ENCODE data around the gene C11orf24. TPM values are rescaled to one million over a fixed set of nuclear protein-coding genes. Genes with fewer than 3 reads are reported as not detected.
"Not testable (repeated sequence)": the region's sequence is repeated elsewhere in the genome, so short reads cannot be mapped to it uniquely, and the experiment has no call there.

C11orf24 gene
- total RNA-seq, 4 donors from 2014 or later: 79.2 to 198 (median 183) TPM

- TF ChIP-seq POLR2A (IDR thresholded peaks at IDR 0.05) (no peak), CTCF (IDR thresholded peaks at IDR 0.05) (no peak)
- no peaks in the 10 kb centered on the region for H3K27me3 ChIP-seq
- no peak overlapping the region for H3K4me3 ChIP-seq
- peak overlapping the region in 3 of 4 donors; percentile 64 to 81 (median 79) for H3K27ac ChIP-seq
- peak in 1 of 3 donors; percentile 52 for DNase-seq
- no peaks in the 10 kb centered on the region for H3K36me3 ChIP-seq
- H3K9me3 ChIP-seq: no peaks in the 10 kb centered on the region
- H3K4me1 ChIP-seq: peaks cover 0 to 34% (median 10%) of the 10 kb centered on the region in 4 donors
Measured at GRCh38 chr11:68302256-68302655, 30.5 kb upstream of the C11orf24 start.

GRCh38 chr11:68300076-68300830, 28.5 kb upstream of the C11orf24 start:
- H3K4me1 ChIP-seq: peaks cover 0 to 43% (median 10%) of the 10 kb centered on the region in 4 donors
- H3K27me3 ChIP-seq: no peaks in the 10 kb centered on the region
- no peaks in the 10 kb centered on the region for H3K36me3 ChIP-seq
- no peak for TF ChIP-seq POLR2A (IDR thresholded peaks at IDR 0.05)
- TF ChIP-seq CTCF (IDR thresholded peaks at IDR 0.05): no peak
- no peak for DNase-seq
- no peak overlapping the region for H3K27ac ChIP-seq
- no peaks in the 10 kb centered on the region for H3K9me3 ChIP-seq
- no peak overlapping the region for H3K4me3 ChIP-seq

DNA sequence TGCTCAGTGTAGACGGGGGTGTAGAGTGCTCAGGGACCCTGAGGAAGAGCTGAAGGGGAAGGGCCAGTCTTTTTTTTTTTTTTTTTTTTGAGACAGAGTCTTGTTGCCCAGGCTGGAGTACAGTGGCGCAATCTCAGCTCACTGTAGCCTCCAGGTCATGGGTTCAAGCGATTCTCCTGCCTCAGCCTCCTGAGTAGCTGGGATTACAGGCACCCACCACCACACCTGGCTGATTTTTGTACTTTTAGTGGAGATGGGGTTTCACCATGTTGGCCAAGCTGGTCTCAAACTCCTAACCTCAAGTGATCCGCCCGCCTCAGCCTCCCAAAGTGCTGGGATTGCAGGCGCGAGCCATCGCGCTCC, 27.7 kb upstream of the C11orf24 start:
- Histone ChIP-seq H3K27ac (peak overlapping the region in 3 of 4 donors; percentile 70 to 94 (median 90)), H3K4me1 (peaks cover 0 to 43% (median 10%) of the 10 kb centered on the region in 4 donors)
- H3K9me3 ChIP-seq, H3K27me3 ChIP-seq, H3K4me3 ChIP-seq, DNase-seq, H3K36me3 ChIP-seq: not testable (repeated sequence)

DNA sequence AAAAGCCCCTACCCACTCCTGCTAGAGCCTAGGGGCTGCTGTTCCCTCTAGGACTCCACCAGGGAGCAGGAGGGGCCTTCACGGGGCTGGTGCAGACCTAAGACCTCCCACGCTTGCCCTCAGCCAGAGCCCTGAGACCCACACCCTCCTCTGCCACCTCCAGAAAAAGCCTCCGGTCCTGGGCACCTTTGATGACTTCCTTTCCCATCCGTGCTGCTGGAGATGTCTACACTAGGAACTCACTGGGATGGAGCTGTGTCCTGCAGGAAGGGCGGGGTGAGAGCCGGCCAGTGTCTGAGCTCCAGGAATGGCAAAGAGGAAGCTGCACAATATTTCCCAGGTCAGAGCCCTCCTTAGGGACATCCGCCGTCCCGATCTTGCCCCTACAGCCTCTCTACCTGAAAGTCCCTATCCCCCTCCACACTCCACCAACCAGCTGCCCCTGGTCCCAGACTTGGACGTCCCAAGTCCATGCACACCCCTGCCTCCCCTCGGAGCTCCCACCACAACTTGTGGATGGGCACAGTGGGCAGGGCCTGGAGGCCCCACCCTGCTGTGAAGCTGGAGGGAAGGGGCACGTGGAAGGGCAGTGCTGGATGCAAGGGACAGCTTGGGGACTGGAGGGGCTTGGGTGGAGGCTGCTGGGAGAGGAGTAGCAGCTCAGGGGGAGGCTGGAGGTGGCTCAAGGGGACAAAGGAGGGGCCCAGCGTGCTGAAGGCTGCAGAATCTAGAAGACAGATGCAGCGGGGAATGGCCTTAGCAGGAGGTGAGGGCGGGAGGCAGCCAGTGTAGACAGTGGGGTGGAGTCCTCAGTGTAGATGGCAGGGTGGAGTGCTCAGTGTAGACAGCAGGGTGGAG, 27.1 kb upstream of the C11orf24 start:
- H3K27me3 ChIP-seq: no peaks in the 10 kb centered on the region
- H3K27ac ChIP-seq: peak overlapping the region in 3 of 4 donors; percentile 70 to 94 (median 90)
- TF ChIP-seq CTCF (IDR thresholded peaks at IDR 0.05) (no peak), POLR2A (IDR thresholded peaks at IDR 0.05) (no peak)
- DNase-seq: peak in 2 of 3 donors; percentile 57 to 66
- H3K36me3 ChIP-seq: no peaks in the 10 kb centered on the region
- peaks cover 0 to 42% (median 10%) of the 10 kb centered on the region in 4 donors for H3K4me1 ChIP-seq
- peak overlapping the region in 2 of 4 donors; percentile 25 to 35 for H3K4me3 ChIP-seq
- H3K9me3 ChIP-seq: no peaks in the 10 kb centered on the region

GRCh38 chr11:68297812-68298658, 26.3 kb upstream of the C11orf24 start:
- H3K36me3 ChIP-seq: no peaks in the 10 kb centered on the region
- peaks cover 0 to 34% (median 7%) of the 10 kb centered on the region in 4 donors for H3K4me1 ChIP-seq
- H3K27me3 ChIP-seq: no peaks in the 10 kb centered on the region
- H3K9me3 ChIP-seq: no peaks in the 10 kb centered on the region
- peak overlapping the region in 2 of 4 donors; percentile 25 to 35 for H3K4me3 ChIP-seq
- H3K27ac ChIP-seq: peak overlapping the region in 3 of 4 donors; percentile 70 to 94 (median 90)
- TF ChIP-seq POLR2A (IDR thresholded peaks at IDR 0.05) (peak in 1 of 2 donors; percentile 49), CTCF (IDR thresholded peaks at IDR 0.05) (peak; percentile 95 to 99 (median 99))
- peak; percentile 64 to 94 (median 92) for DNase-seq

All from Peyer's patch (tissue), 4 donors.